ENCODE results near the gene PPP1R9A. TPM values are rescaled to one million over a fixed set of nuclear protein-coding genes. Genes with fewer than 3 reads are reported as not detected.

The PPP1R9A gene
- total and polyA plus RNA-seq, 2 donors from 2014 or later: 2.6 to 25.7 TPM

- no peak for FAIRE-seq
- intact Hi-C loops (cut with DNase I): no loop called here
These were observed 104.6 kb downstream of the PPP1R9A start for GRCh38 chr7:95011995-95012394.

GRCh38 chr7:95018021-95018420 is 110.6 kb downstream of the PPP1R9A start:
- H3K9me3 ChIP-seq (ENCODE audit: control insufficient read depth in 2 of 3, insufficient read depth in 1 of 3, low read length in 3 of 3): peaks cover 0 to 1% (median 0%) of the 10 kb centered on the region in 3 donors
- no peak overlapping the region for H3K9ac ChIP-seq (ENCODE audit: low read length in 3 of 3)
- no peaks in the 10 kb centered on the region for H3K36me3 ChIP-seq (ENCODE audit: control insufficient read depth in 2 of 3, insufficient read depth in 3 of 3, low read length in 3 of 3)
- no peak overlapping the region for H3K4me3 ChIP-seq (ENCODE audit: low read length in 3 of 3)
- FAIRE-seq: no peak
- no peak for TF ChIP-seq CTCF (IDR thresholded peaks at IDR 0.05; ENCODE audit: borderline replicate concordance, extremely low read depth, insufficient read depth)
- DNase-seq: no peak
- no peaks in the 10 kb centered on the region for H3K4me1 ChIP-seq (ENCODE audit: control insufficient read depth in 2 of 3, insufficient read depth in 2 of 3, low read depth in 1 of 3, low read length in 3 of 3)
- intact Hi-C loops (cut with DNase I): no loop called here
- H3K27me3 ChIP-seq (ENCODE audit: control insufficient read depth, insufficient read depth, low read length): no peaks in the 10 kb centered on the region
- no peak overlapping the region for H3K27ac ChIP-seq (ENCODE audit: low read depth in 2 of 2, low read length in 2 of 2)

More at GRCh38 chr7:95011995-95012394, 104.6 kb downstream of the PPP1R9A start:
- H3K27me3 ChIP-seq (ENCODE audit: control insufficient read depth, insufficient read depth, low read length): no peaks in the 10 kb centered on the region
- no peak overlapping the region for H3K4me3 ChIP-seq (ENCODE audit: low read length in 3 of 3)
- H3K9ac ChIP-seq (ENCODE audit: low read length in 3 of 3): no peak overlapping the region
- DNase-seq: no peak
- H3K27ac ChIP-seq (ENCODE audit: low read depth in 2 of 2, low read length in 2 of 2): no peak overlapping the region
- TF ChIP-seq CTCF (IDR thresholded peaks at IDR 0.05; ENCODE audit: borderline replicate concordance, extremely low read depth, insufficient read depth): no peak
- H3K9me3 ChIP-seq (ENCODE audit: control insufficient read depth in 2 of 3, insufficient read depth in 1 of 3, low read length in 3 of 3): no peaks in the 10 kb centered on the region
- H3K4me1 ChIP-seq (ENCODE audit: control insufficient read depth in 2 of 3, insufficient read depth in 2 of 3, low read depth in 1 of 3, low read length in 3 of 3): no peaks in the 10 kb centered on the region
- no peaks in the 10 kb centered on the region for H3K36me3 ChIP-seq (ENCODE audit: control insufficient read depth in 2 of 3, insufficient read depth in 3 of 3, low read length in 3 of 3)

- intact Hi-C loops (cut with DNase I): no loop called here
- Histone ChIP-seq H3K9ac (ENCODE audit: low read length in 3 of 3) (no peak overlapping the region), H3K4me1 (ENCODE audit: control insufficient read depth in 2 of 3, insufficient read depth in 2 of 3, low read depth in 1 of 3, low read length in 3 of 3) (no peaks in the 10 kb centered on the region), H3K9me3 (ENCODE audit: control insufficient read depth in 2 of 3, insufficient read depth in 1 of 3, low read length in 3 of 3) (no peaks in the 10 kb centered on the region), H3K27me3 (ENCODE audit: control insufficient read depth, insufficient read depth, low read length) (no peaks in the 10 kb centered on the region), H3K36me3 (ENCODE audit: control insufficient read depth in 2 of 3, insufficient read depth in 3 of 3, low read length in 3 of 3) (no peaks in the 10 kb centered on the region), H3K4me3 (ENCODE audit: low read length in 3 of 3) (no peak overlapping the region), H3K27ac (ENCODE audit: low read depth in 2 of 2, low read length in 2 of 2) (no peak overlapping the region)
- no peak for TF ChIP-seq CTCF (IDR thresholded peaks at IDR 0.05; ENCODE audit: borderline replicate concordance, extremely low read depth, insufficient read depth)
- DNase-seq (no peak), FAIRE-seq (no peak)
These were observed 118.6 kb downstream of the PPP1R9A start for GRCh38 chr7:95026018-95026417.

GRCh38 chr7:95026421-95027072 is 119.2 kb downstream of the PPP1R9A start:
- Histone ChIP-seq H3K36me3 (ENCODE audit: control insufficient read depth in 2 of 3, insufficient read depth in 3 of 3, low read length in 3 of 3) (no peaks in the 10 kb centered on the region), H3K9ac (ENCODE audit: low read length in 3 of 3) (no peak overlapping the region), H3K4me3 (ENCODE audit: low read length in 3 of 3) (no peak overlapping the region), H3K9me3 (ENCODE audit: control insufficient read depth in 2 of 3, insufficient read depth in 1 of 3, low read length in 3 of 3) (no peaks in the 10 kb centered on the region), H3K27ac (ENCODE audit: low read depth in 2 of 2, low read length in 2 of 2) (no peak overlapping the region), H3K4me1 (ENCODE audit: control insufficient read depth in 2 of 3, insufficient read depth in 2 of 3, low read depth in 1 of 3, low read length in 3 of 3) (no peaks in the 10 kb centered on the region), H3K27me3 (ENCODE audit: control insufficient read depth, insufficient read depth, low read length) (no peaks in the 10 kb centered on the region)
- intact Hi-C loops (cut with DNase I): no loop called here
- no peak for TF ChIP-seq CTCF (IDR thresholded peaks at IDR 0.05; ENCODE audit: borderline replicate concordance, extremely low read depth, insufficient read depth)
- no peak for DNase-seq
- FAIRE-seq: no peak
